ENCODE data around the gene COL6A1.

The COL6A1 gene

GRCh38 chr21:45981151-45982091 lies at the start of gene COL6A1:
Gene COL6A1, plus strand, starts transcription at chr21:45981770. Its CDS starts 81 bp downstream, at chr21:45981851.
- DNase-seq (ENCODE audit: low read depth in 3 of 3): peak in 2 of 3 donors; percentile 16 to 27

- no peak for DNase-seq (ENCODE audit: low read depth in 3 of 3)
Observed at GRCh38 chr21:45932922-45933502, 48.6 kb upstream of the COL6A1 start.

GRCh38 chr21:45934085-45934484 lies 47.5 kb upstream of the COL6A1 start:
- DNase-seq (ENCODE audit: low read depth in 3 of 3): no peak

GRCh38 chr21:45934554-45934953 lies 47.0 kb upstream of the COL6A1 start:
- no peak for DNase-seq (ENCODE audit: low read depth in 3 of 3)

- no peak for DNase-seq (ENCODE audit: low read depth in 3 of 3)
Observed at GRCh38 chr21:45935628-45936027, 45.9 kb upstream of the COL6A1 start.

GRCh38 chr21:45937721-45938452 lies 43.7 kb upstream of the COL6A1 start:
- no peak for DNase-seq (ENCODE audit: low read depth in 3 of 3)

GRCh38 chr21:45938453-45938755 lies 43.2 kb upstream of the COL6A1 start:
- no peak for DNase-seq (ENCODE audit: low read depth in 3 of 3)

- no peak for DNase-seq (ENCODE audit: low read depth in 3 of 3)
Observed at GRCh38 chr21:45938811-45939520, 42.6 kb upstream of the COL6A1 start.

GRCh38 chr21:45939521-45940045 lies 42.0 kb upstream of the COL6A1 start:
- DNase-seq (ENCODE audit: low read depth in 3 of 3): no peak

GRCh38 chr21:45940091-45940490 lies 41.5 kb upstream of the COL6A1 start:
- no peak for DNase-seq (ENCODE audit: low read depth in 3 of 3)

GRCh38 chr21:45940621-45941337 lies 40.8 kb upstream of the COL6A1 start:
- DNase-seq (ENCODE audit: low read depth in 3 of 3): no peak

GRCh38 chr21:45941338-45941710 lies 40.2 kb upstream of the COL6A1 start:
- DNase-seq (ENCODE audit: low read depth in 3 of 3): no peak

GRCh38 chr21:45941717-45942546 lies 39.6 kb upstream of the COL6A1 start:
- DNase-seq (ENCODE audit: low read depth in 3 of 3): no peak

- DNase-seq (ENCODE audit: low read depth in 3 of 3): no peak
Observed at GRCh38 chr21:45942755-45943629, 38.6 kb upstream of the COL6A1 start.

- DNase-seq (ENCODE audit: low read depth in 3 of 3): no peak
Observed at GRCh38 chr21:45943630-45944540, 37.7 kb upstream of the COL6A1 start.

- no peak for DNase-seq (ENCODE audit: low read depth in 3 of 3)
Observed at GRCh38 chr21:45944601-45945000, 37.0 kb upstream of the COL6A1 start.

- DNase-seq (ENCODE audit: low read depth in 3 of 3): no peak
Observed at GRCh38 chr21:45945066-45945867, 36.3 kb upstream of the COL6A1 start.

All from stimulated activated CD4-positive, alpha-beta T cell treated with anti-CD3 and anti-CD28 coated beads, TNF-alpha, amount 100 ng/mL, for 48 hours (primary cell).